ENCODE results near the gene PNRC1.
"Not testable (repeated sequence)": the region's sequence is repeated elsewhere in the genome, so short reads cannot be mapped to it uniquely, and the experiment has no call there.

Gene PNRC1

DNA sequence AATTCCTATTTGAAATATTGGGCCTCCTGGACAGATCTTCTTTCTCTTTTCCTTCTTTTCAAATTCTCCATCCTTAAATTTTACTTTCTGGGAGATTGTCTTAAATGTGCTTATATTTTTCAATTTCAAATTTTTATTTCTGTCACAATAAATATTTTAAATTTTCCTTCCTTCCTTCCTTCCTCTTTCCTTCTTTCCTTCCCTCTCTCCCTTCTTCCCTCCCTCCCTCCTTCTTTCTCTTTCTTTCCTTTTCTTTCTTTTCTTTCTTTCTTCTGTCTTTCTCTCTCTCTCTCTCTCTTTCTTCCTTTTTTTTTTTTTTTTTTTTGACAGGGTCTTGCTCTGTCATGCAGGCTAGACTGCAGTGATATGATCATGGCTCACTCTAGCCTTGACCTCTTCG, 16.7 kb upstream of the PNRC1 start:
- no peak for DNase-seq

DNA sequence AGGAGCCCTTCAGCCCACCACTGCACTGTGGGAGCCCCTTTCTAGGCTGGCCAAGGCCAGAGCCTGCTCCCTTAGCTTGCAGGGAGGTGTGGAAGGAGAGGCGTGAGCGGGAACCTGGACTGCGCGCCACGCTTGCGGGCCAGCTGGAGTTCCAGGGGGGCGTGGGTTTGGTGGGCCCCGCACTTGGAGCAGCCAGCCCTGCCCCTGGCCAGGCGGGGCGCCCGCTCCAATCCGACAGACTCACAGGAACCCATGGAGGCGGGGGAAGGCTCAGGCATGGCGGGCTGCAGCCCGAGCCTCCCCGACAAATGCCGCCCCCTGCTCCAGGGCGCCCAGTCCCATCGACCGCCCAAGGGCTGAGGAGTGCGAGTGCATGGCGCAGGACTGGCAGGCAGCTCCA, 15.6 kb upstream of the PNRC1 start:
- not testable (repeated sequence) for DNase-seq

DNA sequence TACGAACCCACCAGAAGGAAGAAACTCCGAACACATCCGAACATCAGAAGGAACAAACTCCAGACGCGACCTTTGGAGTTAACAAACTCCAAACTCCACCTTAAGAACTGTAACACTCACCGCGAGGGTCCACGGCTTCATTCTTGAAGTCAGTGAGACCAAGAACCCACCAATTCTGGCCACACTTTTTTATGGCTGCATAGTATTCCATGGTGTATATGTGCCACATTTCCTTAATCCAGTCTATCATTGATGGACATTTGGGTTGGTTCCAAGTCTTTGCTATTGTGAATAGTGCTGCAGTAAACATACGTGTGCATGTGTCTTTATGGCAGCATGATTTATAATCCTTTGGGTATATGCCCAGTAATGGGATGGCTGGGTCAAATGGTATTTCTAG, 14.4 kb upstream of the PNRC1 start:
- DNase-seq, result not testable (repeated sequence)

DNA sequence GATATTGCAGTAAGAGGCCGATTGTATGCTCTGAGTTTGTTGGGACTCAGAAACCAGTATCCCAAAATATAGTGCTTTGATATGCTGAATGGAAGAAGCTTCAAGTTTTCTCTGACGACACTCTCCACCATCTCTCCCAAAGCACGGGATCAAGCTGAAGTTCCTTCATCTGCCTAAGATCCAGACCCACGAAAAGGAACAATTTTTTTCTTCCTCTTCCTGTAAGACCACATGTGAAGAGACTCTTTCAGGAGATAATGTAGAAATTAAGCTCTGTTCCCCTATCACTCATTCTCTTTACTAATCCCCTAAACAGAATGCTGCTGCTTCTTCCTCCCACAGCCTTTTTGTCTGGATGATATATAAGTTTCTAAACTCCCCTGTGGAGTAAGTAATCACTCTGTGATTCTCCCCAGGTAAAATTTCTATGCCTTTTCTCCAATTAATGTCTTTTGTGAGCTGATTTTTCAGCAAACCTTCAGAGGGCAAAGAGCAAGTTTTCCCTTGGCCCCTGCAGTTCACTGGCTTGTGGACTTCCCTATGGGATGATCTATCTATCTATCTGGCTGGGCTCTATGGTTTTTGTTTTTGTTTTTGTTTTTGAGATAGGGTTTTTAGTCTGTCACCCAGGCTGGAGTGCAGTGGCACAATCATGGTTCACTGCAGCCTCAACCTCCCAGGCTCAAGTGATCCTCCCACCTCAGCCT, 13.5 kb upstream of the PNRC1 start:
- no peak for DNase-seq

DNA sequence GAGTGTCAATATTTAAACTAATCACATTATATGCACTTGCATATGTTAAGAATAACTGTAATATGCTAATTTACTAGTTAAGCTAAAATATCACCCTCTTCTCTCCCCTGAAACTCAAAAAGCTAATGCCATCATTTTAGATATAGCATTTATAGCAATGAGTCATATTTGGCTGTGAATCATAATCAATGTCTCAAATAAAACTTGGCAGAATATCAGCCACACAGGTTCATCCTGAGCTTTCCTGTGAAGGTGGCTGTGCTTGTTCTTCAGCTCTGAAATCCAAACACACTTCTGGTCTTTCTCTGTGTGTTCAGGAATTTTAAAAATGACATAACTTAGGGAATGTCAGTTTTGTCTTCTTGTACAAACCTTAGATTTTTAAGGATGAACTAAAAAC, 12.8 kb upstream of the PNRC1 start:
- DNase-seq, result no peak

DNA sequence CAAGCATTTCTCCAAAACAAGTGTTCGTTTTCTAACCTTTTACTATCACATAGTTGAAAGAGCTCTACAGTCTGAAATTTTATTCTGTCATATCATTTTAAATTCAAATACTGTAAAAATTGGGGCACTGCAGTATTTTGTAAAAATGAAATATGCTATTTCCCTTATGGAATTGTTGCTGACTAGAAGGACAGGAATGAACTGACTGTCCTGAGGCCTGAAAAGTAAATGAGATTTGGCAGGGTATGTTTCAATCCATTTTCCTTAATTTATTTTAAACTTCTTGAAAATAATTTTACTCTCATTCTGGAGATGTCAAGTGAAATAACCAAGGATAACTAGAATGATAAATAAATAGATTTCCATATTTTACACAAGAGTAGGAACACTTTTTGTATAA, 11.9 kb upstream of the PNRC1 start:
- DNase-seq, result no peak

DNA sequence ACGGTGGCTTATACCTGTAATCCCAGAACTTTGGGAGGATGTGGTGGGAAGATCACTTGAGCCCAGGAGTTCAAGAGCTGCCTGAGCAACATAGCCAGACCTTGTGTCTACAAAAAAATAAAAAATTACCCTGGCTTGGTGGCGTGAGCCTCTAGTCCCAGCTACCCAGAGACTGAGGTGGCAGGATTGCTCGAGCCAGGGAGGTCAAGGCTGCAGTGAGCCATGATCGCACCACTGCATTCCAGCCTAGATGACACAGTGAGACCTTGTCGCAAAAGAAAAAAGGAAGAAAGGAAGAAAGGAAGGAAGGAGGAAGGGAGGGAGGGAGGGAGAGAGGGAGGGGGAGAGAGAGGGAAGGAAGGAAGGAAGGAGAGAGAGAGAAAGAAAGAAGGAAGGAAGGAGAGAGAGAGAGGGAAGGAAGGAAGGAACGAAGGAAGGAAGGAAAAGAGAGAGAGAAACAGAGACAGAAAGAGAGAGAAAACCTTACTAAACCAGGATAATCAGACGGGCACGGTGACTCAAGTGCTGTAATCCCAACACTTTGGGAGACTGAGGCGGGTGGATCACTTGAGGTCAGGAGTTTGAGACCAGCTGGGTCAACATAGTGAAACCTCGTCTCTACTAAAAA, 10.9 kb upstream of the PNRC1 start:
- DNase-seq, result no peak

DNA sequence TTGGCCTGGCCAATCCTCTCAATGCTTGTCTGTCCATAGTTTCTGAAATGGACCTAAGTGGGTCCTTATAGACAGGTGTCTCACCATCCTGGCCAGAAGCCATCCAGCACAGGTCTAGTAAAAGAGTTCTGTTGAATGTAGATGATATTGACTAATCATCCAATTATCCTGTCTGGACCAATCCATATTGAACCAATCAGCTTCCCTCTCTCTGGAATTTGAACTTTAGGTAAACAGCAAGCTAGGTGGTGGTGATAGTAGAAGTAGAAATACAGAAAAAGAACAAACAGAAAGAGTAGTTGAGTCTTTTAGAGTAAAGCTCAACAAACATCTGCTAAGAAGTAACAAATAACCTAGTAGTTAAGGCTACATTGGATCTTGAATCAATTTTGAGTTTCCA, 9.5 kb upstream of the PNRC1 start:
- DNase-seq, result no peak

DNA sequence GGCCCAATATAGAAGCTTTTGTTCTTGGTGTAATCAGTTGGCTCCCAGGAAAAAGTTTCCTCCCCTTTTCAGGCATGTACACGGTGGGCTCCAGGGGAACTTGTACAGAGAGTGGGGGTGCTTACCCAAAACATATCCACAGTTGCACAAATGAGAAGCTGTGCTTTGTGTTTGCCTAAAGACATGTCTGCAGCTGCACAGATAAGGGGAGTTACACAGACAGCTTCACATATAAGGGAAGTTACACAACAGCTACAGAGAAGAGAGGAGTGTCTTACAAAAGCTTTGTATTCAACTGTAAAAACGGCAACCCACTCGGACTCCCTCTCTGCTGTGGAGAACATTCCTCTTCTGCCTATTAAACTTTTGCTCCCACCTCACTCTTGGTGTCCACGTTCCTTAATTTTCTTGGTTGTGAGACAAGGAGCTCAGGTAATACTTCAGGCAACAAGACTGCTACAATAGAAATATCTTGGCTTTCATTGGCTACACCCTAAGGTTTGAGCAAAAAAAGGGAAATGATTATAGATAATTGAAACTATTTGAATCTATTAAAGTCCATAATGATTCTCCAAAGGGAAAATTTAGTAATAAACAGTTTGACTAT, 7.4 kb upstream of the PNRC1 start:
- no peak for DNase-seq

DNA sequence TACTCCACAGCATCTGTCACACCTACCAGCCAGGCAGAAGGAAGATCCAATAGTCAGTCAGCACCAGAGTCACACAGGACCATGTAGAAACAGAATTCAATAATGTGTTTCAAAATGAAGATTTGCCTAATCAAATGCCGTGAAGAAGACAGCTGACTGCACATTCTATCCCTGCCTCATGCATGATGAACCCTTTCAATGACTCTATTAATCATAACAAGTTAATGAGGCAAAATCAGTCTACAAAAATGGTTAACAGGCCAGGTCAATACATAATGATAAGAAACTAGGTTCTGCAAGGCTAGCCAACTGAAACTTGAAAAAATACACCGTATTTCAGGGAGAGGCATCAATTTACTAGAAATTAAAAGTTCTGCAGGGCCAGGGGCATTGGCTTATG, 6.7 kb upstream of the PNRC1 start:
- DNase-seq, result no peak

DNA sequence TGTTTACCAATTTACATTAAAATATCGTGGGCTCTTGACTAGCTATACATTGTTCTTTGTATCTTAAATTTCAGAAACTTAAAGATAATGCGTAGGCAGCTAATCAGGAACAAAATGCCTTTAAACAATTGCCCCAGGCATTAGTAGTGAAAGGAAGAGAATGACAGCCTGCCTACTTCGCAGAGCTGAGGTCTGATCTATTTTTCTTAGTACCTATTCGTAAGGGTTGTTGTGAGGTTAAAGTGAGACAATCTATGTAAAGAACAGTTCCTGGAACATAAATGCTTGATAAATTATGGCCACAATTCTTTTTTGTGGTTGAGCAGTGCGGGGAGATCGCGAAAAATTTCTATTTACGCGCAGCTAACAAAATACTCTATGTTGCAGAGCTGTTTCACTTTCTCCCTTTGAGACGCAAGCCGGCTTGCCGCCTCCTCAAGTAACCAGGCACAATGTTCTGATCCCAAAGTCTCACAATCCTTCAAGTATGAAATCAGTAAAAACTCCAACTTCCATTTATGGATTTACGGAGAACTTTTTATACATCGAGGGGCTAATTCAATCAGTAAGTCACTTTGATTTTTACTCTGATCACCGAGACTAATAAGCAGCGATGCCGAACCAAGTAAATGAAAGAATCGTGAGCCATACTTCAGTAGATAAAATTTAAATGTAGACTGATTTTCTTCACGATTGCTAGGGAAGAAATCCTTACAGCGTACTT, 878 bp upstream of the PNRC1 start:
- peak; percentile 42 for DNase-seq

DNA sequence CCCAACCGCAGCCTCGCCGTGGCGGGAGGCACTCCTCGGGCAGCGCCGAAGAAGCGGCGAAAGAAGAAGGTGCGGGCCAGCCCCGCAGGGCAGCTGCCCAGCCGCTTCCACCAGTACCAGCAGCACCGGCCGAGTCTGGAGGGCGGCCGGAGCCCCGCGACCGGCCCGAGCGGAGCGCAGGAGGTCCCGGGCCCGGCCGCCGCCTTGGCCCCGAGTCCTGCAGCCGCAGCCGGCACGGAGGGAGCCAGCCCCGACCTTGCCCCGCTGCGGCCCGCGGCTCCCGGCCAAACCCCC, 525 bp downstream of the PNRC1 start:
- DNase-seq, result no peak

DNA sequence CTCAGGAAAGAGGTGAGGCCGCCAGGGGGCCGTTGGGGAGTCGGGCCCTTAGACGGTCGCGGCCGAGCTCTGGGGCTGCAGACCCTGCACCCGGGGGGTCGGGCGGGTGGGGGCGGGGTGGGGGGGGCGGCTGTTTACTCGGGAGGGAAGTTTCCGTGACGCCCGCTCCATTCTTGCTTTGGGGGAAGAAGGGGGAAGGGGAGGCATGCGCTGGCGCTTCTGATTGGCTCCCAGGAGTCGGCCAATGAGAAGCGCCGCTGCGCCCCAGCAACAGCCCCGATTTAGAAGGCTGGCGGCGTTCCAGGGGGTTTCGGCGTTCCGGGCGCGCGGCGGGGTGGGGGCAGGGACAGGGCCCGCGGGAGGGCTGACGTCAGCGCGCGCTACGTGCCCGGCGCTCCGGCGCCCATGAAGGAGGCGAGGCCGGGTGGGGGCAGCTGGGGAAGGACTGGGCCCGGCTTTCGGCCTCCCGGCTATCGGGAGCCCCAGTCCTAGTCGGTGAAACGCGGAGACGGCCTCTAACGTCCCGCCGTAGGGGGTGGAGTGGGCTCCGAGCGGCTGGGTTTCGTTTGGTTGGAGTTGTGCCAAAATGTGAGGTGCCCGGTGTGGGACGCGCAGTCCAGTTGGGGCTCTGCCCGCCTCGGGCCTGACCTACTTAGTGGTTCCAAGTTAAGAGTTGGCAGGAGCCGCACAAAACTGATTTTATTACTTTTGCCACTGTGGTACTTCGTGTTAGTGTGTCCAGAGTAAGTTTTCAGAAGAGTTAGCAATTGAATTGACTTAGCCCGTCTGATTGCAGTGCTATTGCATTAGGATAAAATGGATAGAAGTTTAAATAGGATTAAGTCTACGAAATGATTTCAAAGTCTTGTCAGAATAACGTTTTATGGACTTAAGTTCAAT, 1.1 kb downstream of the PNRC1 start:
- DNase-seq, result peak; percentile 99

DNA sequence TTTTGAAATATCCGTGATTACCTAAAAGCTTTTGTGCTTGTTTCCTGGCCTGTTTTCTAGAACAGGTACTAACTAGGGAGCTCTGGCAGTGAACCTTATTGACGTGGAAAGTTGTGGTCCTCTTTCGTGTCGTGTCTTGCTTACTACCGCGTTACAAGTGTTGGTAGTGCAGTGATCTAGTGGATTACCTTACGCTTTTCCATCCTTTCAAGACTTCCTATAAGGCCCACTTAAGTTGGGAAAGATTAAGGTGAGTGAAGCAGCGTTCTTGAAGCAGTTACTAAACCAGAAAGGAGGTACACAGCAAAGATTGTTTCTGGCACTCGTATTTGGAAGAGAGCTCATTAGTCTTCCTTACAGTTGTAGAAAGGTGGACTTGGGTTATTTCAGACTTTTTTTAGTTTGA, 1.9 kb downstream of the PNRC1 start:
- no peak for DNase-seq

DNA sequence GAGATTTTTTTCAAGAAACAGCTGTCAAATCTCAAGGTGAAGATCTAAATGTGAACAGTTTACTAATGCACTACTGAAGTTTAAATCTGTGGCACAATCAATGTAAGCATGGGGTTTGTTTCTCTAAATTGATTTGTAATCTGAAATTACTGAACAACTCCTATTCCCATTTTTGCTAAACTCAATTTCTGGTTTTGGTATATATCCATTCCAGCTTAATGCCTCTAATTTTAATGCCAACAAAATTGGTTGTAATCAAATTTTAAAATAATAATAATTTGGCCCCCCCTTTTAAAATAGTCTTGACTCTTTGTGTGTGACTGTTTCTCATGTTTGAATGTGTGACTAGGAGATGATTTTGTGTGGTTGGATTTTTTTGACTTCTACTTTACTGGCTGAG, 4.0 kb downstream of the PNRC1 start:
- no peak for DNase-seq

DNA sequence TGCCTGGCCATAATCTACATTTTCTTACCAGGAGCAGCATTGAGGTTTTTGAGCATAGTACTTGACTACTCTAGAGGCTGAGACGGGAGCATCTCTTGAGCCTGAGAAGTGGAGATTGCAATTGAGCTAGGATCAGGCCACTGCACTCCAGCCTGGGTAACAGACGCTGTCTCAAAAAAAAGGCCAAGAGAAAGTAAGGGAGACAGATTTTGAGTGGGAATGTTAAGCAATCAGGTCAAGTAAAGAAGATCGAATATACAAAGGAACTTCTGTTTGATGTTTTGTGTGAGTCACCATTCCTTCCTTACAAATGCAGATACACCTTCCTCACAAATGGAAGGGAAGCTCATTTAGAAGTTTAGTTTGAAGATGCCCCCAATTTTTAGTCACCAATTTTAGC, 4.4 kb downstream of the PNRC1 start:
- no peak for DNase-seq

DNA sequence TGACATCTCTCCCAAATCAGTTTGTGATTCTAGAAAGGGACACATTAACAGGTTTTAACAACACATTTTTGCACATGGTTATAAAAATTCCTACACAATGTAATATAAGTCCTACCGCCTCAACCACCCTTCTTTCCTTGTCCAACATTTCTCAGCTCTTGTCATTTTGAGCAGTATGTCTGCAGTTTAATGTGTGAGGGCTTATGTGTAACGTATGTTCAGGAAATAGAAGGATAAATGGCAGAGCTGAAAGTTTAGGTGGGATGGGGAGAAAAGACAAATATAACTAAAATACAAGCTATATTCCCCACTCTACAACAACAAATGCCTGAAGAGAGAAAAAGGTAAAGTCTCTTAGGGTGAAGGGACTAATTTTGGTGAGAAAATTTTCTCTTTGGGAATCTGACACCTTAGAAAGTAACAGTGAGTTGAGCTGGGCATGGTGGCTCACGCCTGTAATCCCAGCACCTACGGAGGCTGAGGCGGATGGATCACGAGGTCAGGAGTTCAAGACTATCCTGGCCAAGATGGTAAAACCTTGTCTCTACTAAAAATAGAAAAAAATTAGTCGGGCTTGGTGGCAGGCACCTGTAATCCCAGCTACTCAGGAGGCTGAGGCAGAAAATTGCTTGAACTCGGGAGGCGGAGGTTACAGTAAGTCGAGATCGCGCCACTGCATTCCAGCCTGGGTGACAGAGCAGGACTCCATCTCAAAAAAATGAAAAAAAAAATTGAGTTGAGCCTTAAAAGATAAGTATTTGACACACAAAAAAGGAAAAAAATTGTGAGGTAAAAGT, 5.1 kb downstream of the PNRC1 start:
- DNase-seq, result no peak

DNA sequence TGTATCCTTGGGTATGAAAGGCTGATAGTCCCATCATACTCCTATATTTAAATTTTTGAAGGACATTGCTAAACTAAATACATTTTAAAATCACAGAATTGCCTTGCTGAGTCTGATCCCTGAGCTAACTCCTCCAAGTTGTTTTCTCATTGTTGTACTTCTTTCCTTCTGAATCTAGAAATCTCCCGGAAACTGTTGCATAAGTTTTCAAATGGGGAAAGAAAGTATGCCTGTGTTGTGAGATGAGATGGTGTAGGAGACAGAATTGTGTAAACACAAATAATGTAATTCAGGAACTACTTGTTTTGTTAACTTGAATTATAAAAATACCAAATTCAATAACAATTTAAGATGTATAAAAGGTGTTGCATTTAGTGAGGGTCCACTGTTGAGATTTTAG, 7.3 kb downstream of the PNRC1 start:
- no peak for DNase-seq

DNA sequence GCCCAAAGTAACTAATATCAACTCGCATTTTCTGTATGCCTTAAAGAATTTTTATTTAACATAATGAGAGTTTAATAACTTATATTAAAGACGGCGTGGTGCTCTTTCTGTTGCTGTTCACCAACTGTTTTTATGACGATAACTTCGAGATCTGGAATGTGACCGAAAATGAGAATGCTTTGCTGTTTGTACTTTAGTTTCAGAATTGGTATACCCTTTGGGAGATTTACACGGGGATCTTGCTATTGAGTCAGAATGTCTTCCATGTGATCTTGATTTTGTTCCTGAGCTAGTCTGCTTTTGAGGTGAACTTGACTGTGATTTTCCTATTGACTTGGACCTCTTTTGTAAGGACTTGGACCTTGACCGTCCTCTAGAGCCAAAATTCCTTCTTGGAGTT, 17.9 kb downstream of the PNRC1 start:
- no peak for DNase-seq

DNA sequence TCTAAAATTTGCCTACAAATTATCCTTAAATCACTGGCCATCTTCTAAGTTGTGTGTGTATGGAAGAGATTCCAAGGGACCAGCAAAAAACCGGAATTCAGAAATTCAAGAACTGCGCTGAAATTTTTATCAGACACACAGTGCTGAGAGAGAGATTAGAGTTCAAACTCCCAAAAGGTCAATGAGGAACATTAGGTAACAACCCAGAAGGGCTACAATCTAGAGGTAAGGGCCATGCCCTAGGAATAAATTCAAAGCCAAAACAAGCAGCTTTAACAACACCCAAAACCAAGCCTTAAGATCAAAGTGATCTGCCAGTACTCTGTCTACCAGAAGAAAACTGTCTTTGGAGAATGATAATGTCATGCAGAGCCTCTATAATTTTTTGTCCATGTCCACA, 19.6 kb downstream of the PNRC1 start:
- DNase-seq, result no peak

DNA sequence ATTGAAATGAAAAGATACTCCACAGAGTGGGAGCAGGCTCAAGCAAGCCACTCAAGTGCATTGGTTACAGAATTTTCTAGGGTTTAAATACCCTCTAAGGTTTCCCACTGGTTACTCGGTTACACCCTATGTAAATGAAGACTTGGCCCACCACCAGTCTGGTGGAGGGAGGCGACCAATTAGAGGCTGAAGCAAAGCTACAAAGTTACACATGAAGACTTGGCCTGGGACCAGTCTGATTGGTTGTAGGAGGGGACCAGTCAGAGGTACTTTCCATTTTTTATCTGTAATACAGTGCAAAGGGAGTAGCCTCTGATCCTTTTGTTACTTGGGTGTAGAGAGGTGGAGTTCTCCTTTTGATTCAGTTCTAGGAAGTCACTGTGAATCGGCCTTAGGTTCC, 29.7 kb downstream of the PNRC1 start:
- DNase-seq, result no peak

DNA sequence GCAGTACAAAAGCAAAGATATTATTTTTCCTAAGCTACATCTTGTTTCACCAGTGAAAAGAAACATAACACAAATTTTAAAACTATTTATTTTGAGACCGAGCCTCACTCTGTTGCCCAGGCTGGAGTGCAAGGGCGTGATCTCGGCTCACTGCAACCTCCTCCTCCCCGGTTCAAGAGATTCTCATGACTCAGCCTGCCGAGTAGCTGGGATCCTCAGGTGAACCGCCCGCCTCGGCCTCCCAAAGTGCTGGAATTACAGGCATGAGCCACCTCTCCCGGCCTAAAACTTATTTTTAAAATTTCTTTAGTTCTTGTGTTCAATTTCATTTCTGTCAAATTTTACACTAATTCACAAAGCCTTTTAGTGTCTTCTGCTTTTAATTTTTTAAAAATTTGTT, 31.4 kb downstream of the PNRC1 start:
- DNase-seq, result no peak

All from activated CD4-positive, alpha-beta T cell treated with anti-CD3 and anti-CD28 coated beads, Interleukin-2, amount 50 U/mL, for 1 hour (primary cell).